GM12892 (cell line): ENCODE data around the gene GATA1.

Experiments
- POLR2A ChIP-seq: IDR thresholded peaks from 2 replicates; pipeline ENCODE4 v1.6.1; 2011; ENCODE audit warnings: low read depth, low read length, control low read depth
- POLR2AphosphoS5 ChIP-seq: IDR thresholded peaks from 2 replicates; pipeline ENCODE4 v1.6.1; 2011; ENCODE audit warnings: low read depth, low read length, control low read depth
- TAF1 ChIP-seq: IDR thresholded peaks from 2 replicates; pipeline ENCODE4 v1.6.1; 2011; ENCODE audit warnings: low read depth, mild to moderate bottlenecking, control low read depth, low read length, borderline replicate concordance

DNA sequence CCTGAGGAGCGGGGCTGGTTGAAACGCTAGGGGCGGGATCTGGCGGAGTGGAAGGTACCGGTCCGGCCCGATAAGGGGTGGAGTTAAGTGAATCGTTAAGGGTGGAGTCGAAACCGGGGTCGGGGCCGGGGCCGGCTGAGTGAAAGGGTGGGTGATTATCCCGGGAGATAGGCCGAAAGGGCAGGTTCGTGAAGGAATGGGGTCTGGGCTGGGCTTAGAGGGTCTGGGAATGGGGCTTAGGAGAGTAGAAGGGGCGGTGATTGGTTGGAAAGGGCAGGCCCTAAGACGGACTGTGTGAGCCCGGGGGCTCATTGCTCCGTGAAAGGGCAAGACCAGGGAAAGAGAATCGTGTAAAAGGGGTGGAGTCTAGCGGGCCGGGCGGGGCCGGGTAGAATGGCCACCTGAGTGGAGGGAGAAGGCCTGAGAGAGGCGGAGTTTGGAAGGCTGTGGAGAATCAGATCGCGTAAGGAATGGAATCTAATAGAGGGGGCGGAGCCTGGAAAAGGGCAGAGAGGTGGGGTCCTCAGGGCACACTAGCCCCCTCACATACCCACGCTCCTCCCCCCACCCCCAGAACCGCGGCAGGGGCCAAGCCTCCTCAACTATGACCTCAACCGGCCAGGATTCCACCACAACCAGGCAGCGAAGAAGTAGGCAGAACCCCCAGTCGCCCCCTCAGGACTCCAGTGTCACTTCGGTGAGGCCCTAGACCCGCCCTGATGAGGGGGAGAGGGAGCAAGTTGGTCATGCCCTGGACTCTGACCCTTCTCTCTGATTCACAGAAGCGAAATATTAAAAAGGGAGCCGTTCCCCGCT is 15.9 kb downstream of the GATA1 start:
- TF ChIP-seq POLR2A (peak; percentile 75), POLR2AphosphoS5 (0 out of 2 replicates have a peak, but pooled peaks have one; percentile 29), TAF1 (no peak)
